Daoy (cell line): Measurements from ENCODE around the gene NOC2L. TPM values are rescaled to one million over a fixed set of nuclear protein-coding genes. Genes with fewer than 3 reads are reported as not detected.

Experiments
- DNase-seq: peaks from one replicate; pipeline ENCODE4 v3.0.0-alpha.2; 2015; ENCODE audit warnings: low read depth
- total RNA-seq: library from RNA; depleted of rRNA; stranded (reverse); fragments of >200 nt; shearing (Covaris generic); gene quantifications from 2 replicates; pipeline ENCODE4 v1.2.3, GENCODE V29; 2014

Gene NOC2L
- total RNA-seq, 1 experiment from 2014 or later, result 271 TPM

DNA sequence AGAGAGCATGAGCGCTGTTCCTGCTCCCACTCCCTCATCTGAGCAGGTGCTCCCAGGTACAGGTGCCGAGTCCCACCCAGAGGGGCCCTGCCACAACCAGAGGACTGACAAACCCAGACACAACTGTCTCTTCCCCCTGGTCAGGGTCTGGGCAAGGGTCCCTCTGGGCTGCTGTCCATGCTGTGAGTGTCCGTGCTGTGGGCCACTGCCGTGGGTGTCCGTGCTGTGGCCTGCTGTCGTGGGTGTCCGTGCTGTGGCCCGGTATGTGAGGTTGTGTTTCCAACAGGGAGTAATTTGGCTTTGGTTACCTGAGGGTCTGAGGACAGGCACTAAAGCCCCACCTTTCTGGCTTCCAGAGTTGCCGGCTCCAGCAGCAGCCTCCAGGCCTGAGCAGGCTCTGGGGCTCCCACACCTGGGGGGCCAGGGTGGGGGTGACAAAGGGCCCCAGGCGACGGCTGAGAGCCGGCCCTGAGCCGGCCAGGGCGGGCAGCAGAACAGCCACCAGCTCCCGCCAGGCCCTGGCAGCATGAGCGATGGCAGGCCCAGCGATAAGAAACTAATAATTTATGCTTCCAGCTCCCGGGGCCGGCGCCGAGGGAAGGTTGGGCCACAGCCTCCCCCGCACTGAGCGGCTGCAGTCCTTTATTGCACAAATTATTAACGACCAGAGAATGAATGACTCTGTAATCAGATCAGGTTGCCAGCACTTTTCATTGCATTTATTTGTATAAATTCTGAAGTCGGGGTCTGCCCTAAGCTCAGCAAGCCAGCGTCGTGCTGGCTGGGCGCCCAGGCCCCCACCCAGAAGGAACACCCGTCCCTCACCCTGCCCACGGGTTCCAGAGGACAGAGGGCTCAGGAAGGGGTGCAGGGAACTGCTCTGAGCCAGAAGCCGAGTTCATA is 42.6 kb downstream of the NOC2L start:
- DNase-seq, result no peak

DNA sequence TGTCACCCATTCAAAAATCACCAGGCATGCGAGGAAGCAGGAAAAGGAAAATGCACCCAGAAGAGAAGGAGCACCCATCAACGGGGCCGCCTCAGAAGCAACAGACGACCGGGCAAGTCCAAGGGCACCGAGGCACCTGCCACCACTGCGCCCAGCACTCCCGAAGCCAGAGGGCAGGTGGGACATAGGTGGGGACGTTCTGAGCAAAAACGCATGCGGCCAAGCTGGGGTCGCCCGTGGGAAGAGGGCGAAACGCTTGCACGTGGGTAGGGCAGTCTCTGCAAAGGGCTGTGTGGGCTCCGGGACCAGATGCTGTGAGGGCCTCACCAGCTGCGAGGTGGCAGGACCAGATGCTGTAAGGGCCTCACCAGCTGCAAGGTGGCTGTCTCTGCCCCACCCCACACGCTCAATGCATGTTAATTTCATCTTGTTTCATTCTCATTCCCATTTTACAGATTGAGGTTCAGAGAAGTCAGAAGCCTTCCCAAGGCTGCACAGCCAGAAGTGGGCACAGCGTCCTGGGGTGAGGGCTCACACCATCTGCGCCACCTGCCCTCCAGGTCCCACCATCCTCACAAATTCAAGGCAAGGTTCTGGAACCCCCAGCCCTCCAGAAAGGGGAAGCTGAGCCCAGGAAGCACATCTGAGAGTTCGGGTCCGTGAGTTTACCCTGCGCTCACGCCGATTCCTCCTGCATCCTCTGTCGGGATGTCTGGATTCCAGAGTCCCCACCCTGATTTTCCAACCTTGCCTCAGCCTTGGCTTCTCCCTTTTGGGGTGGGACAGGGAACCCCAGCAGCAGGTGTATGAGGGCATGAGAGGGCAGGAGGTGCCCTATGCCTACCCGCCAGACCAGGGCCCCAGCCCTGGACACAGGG is 43.5 kb downstream of the NOC2L start:
- no peak for DNase-seq

DNA sequence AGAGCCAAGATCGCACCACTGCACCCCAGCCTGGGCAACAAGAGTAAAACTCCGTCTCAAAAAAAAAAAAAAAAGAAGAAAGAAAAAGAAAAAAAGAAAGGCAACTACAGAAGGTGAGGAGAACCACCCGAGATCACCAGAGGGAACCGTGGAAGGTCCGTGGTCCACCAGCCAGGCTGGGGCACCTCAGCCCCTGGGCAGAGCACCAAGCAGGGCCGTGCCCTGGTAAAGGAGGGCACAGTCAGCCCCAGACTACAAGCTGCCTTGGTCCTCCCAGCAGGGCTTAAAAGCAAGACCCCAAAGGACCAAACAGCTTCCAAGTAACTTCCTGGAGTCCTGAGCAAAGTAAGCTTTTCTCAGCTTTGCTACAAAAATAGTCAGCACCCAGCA is 44.2 kb downstream of the NOC2L start:
- DNase-seq, result no peak

DNA sequence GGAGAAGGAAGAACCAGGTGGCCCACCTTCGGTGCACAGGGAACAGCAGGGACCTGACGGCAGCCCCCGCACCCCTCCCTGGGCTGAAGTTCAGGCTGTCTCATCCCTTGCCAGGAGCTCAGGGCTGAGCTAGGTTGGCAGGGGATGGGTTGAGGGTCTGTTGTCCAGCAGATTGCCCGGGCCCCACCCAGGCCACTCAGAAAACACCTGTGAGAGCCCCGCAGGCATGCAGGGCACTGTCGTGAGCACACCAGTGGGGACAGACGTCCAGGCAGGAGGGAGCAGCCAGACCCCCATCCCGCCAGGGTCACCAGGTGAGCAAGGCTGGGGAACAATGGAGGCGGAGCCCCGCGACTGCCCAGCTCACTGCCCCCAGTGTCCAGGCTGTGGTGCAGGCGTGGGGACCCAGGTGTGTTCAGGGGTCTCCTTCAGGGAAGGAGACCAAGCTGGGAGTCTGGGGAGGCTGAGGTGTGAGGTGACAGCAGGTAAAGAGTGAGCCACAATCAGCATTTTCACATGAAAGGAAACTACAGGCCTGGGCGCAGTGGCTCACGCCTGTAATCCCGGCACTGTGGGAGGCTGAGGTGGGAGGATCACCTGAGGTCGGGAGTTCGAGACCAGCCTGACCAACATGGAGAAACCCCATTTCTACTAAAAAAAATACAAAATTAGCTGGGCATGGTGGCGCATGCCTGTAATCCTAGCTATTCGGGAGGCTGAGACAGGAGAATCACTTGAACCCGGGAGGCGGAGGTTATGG is 44.7 kb downstream of the NOC2L start:
- peak; percentile 2 for DNase-seq

DNA sequence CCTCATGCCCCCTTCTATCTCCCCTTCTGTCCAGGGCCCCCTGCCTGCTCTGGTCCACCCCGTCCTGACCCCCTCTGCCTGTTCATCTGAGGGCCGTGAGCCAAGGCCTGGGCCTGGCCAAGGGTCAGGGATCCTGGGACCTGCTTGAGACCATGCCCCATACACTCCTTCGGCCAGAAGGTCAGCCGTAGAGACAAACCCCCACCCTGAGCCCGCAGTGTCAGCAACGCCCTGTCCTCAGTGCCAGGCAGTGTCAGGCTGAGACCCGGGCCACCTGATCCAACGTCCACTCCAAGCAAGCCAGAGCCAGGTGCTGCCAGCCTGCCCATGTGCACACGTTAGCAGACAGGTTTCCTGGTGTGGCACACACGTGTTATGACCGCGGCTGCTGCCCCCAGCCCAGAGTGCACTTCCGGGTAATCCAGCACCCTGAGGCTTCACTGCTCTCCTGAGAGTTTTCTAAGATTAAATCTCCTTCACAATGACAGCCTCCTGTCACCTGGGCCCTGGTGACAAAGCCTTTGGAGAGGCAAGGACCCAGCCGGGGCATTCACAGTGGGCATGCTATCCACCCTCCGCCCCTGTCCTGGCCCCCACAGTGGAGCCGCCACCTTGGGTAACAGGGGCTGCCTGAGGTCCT is 45.4 kb downstream of the NOC2L start:
- DNase-seq, result peak; percentile 7

DNA sequence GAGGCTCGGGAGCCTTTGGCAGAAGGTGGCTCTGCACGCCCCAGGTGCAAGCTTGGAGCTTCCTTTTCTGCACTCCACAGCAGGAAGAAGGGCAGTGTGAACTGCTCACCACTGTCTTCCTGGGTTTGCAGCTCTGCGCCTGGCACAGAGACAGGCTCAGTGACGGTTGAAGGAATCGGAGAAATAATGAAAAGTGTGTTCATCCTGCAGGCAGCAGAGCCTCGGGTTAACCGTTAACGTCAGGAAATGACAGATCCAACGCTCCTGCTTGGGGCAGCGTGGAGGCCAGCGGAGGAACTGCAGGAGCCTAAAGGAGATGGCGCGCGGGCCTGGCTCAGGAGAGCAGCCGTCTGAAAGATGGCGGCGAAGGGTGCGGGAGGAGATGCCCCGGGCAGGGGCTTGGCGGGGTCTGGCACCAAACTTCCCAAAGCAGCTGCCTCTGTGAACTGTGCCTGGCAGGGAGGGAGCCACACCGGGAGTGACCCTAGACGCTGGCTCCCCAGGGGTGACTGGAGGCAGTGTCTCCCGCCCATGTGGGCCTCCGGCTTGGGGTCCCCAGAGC is 46.2 kb downstream of the NOC2L start:
- peak; percentile 32 for DNase-seq

DNA sequence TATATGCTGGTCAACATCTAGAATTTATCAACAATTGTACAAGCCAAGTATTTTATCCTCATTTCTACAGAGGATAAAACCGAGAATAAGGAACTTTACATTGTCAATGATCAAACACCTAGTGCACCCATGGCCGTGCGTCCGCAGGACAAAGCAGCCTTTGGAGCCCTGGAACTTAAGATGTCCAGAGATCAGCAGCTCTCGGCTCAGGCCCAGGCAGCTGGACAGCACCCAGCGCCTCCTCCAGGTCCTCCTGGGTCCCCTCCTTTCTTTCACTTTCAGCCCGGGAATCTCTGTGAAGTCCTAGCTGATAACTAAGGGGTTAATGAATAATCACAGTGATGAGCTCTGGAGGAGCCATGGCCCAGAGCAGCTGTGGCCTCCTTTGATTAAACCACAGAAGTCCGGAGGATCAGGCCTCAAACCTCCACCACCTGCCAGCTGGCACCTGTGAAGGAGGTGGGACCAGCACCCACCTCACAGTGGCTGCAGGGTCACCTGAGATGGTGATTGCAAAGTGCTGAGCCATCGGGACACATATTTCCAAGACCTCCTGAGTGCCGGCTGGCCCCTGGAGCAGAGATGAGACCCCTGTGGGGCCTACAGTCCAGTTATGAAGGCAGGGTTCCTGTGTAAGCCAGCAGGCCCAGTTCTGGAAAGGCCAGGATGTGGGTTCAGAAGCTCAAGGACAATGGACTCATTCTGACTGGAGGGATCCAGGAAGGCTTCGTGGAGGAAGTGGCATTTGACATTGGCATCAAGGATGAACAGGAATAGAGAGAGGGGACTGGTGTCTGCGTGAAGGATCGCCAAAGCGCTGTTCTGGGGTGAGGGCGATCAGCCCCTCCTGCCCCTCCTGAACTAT is 46.9 kb downstream of the NOC2L start:
- peak; percentile 9 for DNase-seq

DNA sequence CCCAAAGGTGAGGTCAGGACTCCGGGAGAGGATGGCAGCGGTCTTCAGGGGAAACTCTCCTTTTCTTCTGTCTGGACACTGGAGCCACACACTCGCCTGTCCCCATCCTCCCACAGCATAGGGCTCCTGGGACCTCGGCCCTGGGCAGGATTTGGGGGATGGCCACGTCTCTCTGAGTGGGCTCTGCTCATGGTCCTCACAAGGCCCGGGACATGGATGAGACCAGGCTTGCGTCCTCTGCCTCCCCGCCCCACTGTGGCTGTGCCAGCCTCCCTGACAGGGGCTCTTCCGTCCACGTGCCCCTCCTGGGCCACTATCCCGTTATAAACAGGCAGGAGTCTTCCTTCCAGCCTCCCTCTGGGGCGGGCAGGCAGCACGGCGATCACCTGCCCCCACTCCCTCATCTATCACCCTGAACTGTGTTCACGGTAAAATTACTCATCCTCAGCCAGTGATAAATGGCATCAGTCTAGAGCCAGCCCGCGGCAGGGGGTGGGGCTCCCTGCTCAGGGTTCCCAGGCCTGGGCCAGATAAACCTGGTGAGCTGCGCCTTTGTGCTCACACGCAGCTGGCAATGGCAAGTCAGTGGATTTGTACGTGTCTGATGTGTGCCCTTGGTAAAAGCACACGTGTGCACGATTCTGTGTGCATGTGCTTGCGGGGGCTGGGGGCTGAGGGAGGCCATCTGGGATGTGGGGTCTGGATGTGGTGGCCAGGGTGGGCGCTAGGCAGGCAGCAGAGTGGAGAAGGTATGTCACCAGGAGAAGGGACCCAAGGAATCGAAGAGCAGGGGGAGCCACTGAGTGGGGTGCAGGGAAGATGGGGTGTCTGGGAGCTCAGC is 48.0 kb downstream of the NOC2L start:
- DNase-seq, result peak; percentile 84

DNA sequence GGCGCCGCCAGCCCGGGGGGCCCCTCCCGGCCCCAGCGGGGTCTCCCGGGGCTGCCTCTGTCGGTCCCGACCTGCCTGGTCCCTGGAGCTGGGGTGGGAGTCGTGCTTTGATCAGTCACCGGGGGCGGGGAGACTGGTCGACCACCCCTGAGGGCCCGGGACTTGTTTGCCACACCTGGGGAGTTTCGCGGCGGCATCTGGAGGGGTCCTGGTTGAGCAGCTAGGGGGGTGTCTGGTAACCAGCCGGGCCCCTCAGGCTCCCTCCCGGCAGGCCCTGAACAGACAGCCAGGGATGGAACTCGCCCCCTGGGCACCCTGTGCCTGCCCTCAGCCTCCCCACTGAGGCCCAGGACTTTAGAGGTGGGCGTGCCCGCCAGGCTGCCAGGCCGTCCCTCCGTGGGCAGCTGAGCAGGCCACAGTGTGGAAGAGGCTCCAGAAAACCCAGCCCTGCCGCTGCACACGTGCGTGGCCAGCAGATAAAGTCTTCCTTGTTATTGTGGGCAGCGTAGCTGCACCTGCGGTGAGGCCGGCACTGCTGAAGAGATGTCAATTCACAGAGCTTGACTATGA is 48.7 kb downstream of the NOC2L start:
- peak; percentile 6 for DNase-seq

DNA sequence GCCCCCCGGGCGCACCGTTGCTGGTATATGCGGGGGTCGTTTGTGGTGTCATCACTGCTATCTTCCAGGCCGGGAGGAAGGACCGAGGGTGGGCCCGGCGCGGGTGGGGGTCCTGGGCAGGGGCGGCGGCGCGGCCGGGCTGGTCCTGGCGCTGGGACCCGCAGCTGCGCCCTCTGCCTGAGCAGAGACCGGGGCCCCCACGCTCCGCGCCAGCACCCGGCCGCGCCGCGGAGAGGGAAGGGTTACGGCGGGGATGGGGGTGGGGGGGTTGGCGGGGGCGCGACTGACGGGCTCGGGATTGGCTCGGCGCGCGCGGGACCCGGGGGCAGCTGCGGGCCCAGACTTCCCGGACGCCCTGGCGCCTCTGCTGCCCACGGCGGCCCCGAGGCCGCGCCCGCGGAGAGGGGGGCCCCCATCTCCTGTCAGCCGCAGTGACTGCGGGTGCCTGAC is 49.2 kb downstream of the NOC2L start:
- no peak for DNase-seq

DNA sequence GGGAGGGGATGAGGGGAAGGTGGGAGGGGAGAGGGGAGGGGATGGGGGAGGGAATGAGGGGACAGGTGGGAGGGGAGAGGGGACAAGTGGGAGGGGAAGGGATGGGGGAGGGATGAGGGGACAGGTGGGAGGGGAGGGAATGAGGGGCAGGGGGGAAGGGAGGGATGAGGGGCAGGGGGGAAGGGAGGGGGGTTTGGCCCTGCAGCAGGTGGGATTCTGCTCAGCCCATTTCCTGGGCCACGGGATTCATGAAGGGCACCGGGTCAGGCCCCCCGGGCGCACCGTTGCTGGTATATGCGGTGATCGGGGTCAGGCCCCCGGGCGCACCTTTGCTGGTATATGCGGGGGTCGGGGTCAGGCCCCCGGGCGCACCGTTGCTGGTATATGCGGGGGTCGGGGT is 50.4 kb downstream of the NOC2L start:
- no peak for DNase-seq

DNA sequence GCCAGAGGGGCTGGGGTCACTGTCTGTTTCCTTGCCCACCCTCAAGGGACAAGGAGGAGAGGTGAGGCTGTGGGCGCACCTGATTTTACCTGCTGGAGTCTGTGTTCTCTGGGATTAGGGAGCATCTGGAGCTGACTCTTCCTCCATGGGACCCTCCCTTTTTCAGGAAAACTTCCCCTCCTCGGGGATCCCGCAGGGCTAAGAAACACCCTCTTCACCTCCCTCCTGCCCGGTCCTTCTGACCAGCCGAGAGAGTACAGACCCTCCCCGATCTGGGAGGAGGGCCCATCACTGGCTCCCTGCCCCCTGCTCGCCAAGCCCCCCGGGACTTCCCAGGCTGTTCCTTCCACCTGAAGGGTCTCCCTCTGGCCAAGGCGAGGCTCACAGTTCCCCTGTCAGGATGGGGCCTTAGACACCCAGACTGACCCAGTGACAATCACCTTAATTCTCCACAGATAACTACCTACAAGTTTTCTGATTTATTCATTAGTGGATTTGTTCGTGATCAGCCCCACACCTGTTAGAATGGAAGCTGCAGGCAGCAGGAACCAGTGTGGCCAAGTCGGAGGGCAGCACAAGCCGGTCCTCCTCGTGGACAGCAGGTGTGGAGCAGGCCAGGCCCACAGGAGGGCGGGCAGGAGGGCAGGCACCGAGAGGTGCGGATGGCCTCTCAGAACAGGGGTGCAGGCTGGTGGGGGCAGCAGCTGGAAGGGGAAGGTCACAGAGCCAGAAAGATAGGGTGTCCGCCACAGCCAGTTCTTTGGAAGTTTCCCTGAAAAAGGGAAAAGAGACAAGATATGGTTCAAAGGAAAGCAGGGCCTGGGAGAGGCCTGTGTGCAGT is 51.2 kb downstream of the NOC2L start:
- peak; percentile 1 for DNase-seq

DNA sequence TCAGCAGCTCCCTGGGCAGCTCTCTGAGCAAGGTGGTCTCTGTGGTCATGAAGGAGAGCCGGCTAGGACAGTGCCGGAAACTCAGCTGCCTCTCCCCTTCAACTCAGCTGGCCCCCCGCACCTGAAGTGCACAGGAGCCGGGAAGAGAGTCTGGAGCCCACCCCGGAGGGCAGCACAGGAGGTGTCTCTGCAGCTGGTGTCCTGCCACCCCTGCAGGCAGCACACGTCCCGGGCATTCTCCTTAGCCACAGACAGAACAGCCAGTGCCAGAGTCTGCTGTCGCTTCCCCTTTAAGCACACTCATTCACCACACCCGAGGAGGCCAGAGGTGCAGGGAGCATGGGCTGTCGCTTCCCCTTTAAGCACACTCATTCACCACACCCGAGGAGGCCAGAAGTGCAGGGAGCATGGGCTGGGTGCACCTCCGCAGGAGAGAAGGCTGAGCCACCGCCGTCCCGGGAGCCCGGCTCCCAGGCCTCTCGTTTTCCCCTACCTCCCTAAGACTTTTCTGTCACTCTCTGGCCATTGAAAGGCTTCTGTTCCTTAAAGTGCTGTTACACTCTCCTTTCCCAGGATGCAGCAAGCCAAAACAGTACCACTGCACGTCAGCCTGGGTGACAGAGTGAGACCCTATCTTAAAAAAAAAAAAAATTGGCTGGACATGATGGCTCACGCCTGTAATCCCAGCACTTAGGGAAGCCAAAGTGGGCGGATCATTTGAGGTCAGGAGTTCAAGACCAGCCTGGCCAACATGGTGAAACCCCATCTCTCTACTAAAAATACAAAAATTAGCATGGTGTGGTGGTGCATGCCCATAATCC is 52.2 kb downstream of the NOC2L start:
- DNase-seq, result peak; percentile 90

DNA sequence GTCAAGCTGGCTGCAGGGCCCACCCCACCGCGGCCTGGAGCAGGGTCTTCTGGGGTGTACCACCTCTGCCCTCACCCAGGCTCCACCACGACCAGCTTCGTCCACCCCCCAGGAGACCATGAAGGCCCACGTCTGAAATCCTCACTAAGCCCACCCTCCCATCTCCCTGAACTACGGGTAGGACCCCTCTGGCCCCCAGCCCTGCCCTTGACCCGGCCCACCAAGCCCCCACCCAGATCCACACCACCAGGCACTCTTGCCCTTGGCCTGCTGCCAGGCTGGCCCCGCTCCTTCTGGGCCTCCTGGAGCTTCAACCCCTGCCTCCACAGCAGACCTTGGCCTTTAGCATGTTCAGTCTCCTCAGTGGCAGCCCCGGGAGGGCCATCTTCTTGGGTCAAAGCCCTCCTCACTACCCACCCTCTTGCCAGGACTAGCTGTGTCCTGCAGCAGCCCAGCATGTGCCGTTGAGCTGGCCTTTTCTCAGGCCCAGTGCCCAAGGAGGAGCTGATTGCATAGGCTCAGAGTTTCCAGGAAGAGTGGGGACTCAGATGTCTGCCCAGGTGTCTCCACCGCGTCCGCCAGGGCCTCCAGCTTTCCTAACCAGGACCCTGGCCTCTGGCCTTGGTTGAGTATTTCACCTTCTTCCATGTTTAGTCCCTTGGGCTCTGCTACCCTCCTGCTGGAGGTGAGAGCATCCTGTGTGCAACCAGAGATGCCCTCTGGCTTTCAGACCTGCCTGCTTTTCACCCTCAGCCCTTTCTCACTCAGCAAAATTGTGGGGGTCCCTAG is 53.1 kb downstream of the NOC2L start:
- DNase-seq, result no peak

DNA sequence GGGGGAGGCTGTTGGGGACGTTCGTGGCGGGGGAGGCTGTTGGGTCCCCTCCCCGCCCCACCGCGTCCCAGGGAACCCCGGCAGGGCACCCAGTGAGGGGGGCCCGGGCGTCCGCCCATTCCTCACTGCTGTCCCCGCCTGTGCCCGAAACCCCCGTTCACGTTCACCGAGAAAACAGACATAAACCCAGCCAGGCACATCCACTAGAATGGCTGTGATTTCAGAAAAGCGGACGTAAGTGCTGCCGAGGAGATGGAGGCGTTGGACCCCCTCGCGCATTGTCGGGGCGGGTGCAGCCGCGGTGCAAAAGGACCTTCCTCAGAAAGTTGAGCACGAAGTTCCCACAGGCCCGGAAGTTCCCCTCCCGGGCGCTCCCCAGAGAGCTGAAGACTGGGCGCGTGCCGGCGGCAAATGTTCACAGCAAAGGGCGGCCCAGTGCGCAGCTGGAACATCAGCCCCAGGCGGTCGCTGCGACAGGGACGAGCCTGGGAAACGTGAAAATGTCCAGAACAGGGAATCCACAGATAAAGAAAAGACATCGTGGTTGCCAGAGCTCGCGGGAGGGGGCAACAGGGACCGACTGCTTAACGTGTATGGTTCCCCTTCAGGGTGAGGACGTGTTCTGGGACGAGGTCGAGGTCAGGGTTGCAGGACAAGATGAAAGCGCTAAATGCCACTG is 53.8 kb downstream of the NOC2L start:
- no peak for DNase-seq
